GM20431 (cell line): ENCODE data around the gene IGIP.

Experiments
- in situ Hi-C: fragments of 300-500 bp; cut with MseI, MboI; formaldehyde crosslinking; loops from one replicate; pipeline ENCODE4 v1.15.0; 2020; ENCODE audit warnings: low sequenced_read_pairs; ENCODE audit not compliant: unreplicated experiment

IGIP gene

GRCh38 chr5:140111011-140111858 is 14.5 kb upstream of the IGIP start:
- in situ Hi-C loops: no loop called here

DNA sequence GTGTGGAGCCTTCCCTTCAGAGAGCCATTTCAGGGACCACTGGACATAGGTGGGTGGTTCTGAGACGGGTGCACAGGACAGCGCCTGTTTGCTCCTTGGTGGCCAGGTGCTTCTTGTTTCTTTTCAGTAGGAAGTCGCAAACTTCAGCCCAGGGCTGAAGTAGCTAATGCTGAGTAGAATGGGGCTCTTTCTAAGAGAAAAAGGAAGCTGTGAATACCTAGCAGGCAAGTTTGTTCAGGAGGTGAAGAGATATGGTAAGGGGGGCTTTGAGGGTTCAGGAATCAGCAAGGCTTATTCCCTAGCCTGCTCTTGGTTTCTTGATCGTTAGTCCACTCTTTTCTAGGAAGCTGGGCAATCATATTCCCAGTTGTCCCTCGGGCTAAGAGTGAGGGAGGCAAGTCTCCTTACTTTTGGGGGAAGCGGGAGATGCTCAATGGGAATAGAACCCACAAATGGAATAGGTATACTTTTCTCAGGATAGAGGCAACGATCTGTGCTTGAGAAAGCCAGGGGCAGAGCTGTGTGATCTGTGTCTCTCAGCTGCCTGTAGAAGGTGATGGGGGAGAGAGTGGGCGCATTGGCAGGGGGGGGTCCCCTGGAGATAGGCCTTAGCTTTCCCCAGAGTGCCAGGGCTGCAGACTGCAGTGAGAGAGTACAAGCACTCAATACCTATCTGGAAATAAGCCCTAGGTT is 13.7 kb upstream of the IGIP start:
- in situ Hi-C loops: no loop called here

GRCh38 chr5:140112685-140113179 is 13.0 kb upstream of the IGIP start:
- in situ Hi-C loops: no loop called here

DNA sequence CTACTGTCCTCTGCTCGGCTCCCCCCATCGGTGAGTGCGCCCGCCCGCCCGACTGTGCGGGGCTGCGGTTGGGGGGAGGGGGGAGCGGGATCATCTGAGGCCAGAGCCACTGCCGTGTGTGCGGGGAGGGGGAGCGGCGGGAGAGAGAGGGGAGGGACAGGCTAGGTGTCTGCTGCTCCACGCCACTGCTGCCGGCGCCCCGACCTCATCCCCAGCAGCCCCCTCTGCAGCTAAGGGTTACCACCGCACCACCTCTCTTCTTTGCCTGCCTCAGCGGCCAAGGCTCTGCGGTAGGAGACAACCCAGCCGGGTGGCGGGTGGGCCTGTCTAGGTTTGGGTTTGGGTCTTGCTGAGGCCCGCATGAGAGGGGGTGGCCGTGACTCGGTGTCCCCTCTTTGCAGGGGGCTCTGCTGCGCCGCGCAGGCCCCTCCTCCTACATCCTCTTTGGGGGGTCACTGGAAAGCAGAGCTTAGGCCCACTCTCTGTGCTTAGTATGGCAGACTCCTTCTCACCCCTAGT is 12.5 kb upstream of the IGIP start:
- in situ Hi-C loops: no loop called here

GRCh38 chr5:140113699-140114263 is 12.0 kb upstream of the IGIP start, which contains the start of gene PURA:
Gene PURA (plus strand): TSS chr5:140114109. CDS start chr5:140114182, 73 bp downstream.
- in situ Hi-C loops: no loop called here

GRCh38 chr5:140114341-140115185 is 11.2 kb upstream of the IGIP start:
- in situ Hi-C loops: no loop called here

GRCh38 chr5:140115186-140115500 is 10.6 kb upstream of the IGIP start:
- in situ Hi-C loops: no loop called here

DNA sequence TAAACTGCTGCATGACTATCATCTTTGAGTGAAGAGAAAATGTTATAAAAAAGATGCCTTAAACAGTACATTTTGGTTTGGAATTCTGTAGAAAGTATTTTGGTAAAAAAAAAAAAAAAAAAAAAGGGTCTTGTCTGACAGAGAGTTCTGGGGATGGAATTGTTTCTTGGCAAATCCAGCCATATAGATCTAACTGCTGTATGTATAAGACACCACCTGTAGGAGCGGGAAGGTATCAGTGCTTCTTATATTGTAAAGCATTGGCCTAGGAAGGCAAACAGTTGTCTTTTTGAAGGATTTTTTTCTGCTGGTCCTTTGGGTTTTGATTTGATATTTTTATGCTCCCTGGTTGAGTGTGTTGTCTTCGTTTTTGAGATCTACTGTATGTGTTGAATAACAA is 9.0 kb upstream of the IGIP start:
- in situ Hi-C loops: no loop called here

- in situ Hi-C loops: no loop called here
Observed at GRCh38 chr5:140117523-140117922, 8.2 kb upstream of the IGIP start.

- in situ Hi-C loops: no loop called here
Observed at GRCh38 chr5:140118302-140118936, 7.3 kb upstream of the IGIP start.

- in situ Hi-C loops: no loop called here
Observed at GRCh38 chr5:140126315-140127012, 727 bp downstream of the IGIP start.

DNA sequence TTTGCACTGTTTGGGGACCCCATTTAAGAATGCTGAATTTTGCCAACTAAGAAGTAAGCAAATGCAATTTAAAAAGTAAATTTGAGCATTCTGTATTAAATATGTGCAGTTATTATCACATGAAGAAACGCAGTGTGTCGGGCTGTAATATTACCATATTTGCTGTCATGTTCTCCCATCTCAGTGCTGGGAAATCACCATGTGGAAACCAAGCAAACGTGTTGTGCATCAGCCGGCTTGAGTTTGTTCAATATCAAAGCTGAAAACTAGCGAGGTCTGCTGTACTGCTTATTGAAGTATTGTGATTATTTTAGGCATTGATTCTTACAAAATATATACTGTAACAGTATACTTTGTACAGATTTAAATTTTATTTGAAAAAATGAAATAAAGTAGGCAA is 2.6 kb downstream of the IGIP start:
- in situ Hi-C loops: no loop called here

DNA sequence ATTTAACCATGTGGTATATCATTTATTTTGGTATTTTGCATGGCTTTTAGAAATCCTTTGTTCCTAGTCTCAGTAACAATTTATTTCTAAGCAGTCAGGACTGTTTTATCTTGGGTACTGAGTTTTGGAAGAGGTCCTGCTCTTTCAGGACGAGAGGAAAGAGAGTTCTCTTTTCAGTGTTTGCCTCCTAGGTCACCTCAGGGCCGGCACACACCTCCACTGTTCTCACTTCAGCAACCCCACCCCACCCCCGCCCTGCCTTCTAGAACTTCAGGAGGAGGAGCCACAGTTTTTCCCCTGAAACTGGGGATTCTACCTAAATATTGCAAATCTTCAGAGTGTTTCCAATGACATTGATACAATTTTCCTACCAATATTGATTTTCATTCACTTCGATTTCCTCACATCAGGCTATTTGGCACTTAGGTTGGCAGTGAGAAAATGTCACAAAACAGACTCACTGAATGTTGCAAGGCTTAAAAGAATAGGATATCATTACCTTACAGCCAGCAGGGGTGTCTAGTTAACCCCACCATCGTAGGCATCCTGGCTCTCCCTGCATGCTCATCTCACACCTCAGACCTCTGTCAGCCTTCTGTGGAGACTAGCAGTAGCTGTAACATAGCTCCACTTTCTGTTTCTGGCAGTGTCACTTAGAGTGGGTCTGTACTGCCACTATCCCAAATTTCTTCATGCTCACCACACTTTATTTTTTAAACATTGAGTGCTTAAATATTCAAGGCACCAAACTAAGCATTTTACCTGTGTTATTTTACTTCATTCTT is 5.4 kb downstream of the IGIP start:
- in situ Hi-C loops: no loop called here

- in situ Hi-C loops: no loop called here
Observed at GRCh38 chr5:140131967-140132409, 6.3 kb downstream of the IGIP start.

DNA sequence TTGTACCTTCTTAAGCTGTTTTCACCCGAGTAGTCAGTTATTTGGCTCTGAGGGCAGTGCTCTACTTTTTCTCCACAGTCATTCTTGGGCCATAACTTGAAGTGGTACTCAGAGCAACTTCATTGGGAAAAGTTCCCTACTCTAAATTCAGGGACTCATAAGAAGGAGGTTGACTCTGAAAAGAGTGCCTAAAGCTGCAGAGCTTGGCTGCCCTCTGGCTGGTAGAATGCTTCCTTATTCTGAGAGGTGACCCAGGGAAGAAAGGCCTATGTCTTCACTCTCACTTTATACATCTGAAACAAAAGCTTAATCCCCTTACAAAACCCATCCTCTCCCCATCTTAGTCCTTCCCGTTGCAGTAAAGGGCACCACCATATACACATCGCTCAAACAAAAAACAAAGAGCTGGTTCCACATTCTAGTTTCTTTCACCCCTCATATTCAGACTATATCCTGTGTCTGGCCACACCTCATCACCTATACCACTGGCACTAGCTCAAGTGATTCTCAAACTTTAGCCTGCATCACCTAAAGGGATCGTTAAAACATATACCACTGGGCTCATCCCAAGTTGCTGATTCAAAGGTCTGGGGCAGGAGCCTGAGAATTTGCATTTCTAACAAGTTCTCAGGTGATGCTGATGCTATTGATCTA is 7.9 kb downstream of the IGIP start:
- in situ Hi-C loops: no loop called here

DNA sequence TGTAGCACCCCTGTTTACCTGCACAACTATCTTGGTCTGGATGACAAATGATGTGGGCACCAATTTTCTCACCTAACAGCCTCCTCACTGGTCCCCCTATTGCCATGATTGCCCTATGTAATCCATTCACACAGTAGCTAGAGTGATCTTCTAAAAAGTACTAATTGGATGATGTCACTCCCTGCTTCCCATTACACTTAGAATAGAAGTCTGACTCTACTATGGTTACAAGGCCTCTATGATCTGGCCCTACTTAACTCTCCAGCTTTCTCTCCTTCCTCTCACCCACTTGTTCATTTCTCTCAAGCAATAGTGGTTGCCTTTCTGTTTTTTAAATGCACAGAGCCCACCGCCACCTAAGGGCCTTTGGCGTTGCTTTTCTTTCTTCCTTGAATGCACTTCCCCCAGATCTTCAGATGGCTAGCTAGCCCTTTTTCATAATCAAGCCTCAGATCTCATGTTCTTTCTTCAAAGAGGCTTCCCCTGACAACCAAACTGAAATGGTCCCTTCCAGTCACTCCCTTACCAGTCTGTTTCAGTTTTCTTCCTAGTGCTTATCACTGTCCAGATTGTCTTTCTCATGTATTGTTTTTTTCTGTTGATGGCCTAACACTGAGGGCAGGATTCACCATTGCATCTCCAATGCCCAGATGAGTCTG is 8.7 kb downstream of the IGIP start:
- in situ Hi-C loops: no loop called here

GRCh38 chr5:140135127-140135526 is 9.4 kb downstream of the IGIP start:
- in situ Hi-C loops: no loop called here
